GM12873 (cell line): Measurements from ENCODE around the gene CBR4.

Experiments
- TF ChIP-seq, protein P1 (sequence below): IDR thresholded peaks from 2 replicates; pipeline ENCODE4 v1.5.1; 2012; ENCODE audit warnings: low read depth, mild to moderate bottlenecking, moderate library complexity, low read length, control low read depth; ENCODE audit not compliant: insufficient read depth; ENCODE audit errors: missing control alignments

The CBR4 gene

DNA sequence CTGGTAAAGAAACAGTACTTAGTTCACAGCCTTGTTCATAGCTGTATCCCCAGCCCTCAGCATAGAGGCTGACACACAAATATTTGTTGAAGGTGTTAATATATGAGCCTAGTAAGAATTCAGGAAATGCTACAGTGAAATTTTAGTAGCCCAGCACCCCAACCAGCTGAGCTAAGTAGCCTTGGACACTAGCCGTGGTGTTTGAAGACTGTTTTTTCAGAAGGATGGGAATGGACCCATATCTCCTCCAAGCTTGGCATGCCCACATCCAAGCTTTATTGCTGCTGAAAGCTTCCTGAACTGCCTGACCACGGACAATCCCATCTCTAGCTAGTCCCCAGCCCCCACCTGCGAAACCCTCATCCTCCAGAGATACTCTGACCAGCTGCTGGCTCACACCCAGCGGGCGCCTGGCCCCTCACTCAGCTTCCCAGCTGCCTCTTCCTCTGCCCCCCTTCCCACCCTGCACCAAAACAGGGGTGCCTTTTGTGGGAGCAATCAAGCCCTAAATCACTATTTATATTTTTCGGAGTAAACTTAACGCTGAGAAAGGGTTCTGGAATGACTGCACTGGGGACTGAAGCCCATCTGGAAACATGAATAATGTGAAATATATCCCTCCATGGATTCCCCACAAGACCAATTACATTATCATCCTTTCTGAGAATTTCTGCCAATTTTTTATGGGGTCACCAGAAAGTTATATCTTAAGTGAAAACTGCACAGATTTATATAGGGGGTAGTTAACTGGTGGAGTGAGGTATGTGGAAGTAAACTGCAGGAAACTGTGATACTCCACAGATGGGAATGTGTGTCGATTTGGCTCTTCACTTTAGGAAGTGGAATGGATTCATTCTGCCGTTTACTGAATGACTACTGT is 41.1 kb upstream of the CBR4 start:
- TF ChIP-seq, protein P1, sequence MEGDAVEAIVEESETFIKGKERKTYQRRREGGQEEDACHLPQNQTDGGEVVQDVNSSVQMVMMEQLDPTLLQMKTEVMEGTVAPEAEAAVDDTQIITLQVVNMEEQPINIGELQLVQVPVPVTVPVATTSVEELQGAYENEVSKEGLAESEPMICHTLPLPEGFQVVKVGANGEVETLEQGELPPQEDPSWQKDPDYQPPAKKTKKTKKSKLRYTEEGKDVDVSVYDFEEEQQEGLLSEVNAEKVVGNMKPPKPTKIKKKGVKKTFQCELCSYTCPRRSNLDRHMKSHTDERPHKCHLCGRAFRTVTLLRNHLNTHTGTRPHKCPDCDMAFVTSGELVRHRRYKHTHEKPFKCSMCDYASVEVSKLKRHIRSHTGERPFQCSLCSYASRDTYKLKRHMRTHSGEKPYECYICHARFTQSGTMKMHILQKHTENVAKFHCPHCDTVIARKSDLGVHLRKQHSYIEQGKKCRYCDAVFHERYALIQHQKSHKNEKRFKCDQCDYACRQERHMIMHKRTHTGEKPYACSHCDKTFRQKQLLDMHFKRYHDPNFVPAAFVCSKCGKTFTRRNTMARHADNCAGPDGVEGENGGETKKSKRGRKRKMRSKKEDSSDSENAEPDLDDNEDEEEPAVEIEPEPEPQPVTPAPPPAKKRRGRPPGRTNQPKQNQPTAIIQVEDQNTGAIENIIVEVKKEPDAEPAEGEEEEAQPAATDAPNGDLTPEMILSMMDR = no peak

DNA sequence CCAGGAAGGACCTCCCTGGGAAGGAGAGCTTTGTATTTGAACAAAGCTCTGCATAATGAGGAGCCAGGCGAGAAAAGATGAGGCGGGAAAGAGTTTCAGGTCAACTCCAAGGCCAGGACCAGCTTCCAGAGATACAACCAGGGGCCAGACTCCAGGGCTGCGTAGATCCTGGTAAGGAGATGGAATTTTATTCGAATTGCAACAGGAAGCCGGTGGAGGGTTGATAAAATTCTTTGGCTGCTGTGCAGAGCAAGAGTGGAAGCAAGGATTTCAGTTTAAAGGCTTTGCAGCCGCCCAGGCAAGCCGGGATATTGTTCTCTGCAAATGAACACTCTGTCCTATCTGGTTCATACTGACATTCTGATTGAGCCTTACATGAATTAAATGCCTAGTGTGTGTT is 40.2 kb upstream of the CBR4 start:
- TF ChIP-seq, protein P1 = no peak

DNA sequence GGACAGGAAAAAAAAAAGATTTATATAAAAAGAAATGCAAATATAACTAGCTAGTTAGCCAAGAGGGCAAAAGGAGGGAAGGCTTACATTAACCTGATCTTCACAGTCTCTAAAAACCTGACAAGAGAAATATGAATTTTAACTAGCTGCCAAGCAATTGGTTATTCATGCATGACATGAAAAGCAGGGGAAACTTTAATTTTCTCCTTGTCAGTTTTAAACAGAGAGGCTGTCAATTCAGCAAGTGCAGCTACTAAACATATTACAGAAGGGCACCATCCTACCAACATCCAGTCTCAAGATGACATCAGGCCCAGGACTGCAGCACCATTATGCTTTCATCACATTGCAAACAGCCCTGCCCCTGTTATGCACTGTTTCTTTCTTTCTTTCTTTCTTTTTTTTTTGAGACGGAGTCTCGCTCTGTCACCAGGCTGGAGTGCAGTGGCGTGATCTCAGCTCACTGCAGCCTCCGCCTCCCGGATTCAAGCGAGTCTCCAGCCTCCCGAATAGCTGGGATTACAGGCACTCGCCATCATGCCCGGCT is 38.9 kb upstream of the CBR4 start:
- TF ChIP-seq, protein P1 = no peak

DNA sequence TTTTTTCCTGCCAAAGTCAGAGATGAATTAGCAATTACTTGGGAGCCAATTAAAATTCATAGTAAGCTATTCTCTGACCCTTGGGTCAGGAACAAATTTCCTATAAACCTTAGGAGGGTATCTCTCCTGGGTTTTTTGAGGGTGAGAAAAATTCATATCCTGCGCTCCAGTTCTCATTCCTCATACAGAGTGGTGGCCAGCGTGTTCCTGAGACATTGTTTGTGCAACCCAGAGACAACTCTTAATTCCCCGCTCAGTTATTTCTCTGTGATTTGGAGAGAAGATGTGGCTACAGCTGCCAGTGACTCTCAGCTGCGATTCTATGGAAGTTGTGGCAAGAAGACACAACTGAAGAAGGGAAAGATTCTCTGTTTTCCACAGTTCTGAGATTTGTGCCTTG is 37.9 kb upstream of the CBR4 start:
- TF ChIP-seq, protein P1 = no peak

DNA sequence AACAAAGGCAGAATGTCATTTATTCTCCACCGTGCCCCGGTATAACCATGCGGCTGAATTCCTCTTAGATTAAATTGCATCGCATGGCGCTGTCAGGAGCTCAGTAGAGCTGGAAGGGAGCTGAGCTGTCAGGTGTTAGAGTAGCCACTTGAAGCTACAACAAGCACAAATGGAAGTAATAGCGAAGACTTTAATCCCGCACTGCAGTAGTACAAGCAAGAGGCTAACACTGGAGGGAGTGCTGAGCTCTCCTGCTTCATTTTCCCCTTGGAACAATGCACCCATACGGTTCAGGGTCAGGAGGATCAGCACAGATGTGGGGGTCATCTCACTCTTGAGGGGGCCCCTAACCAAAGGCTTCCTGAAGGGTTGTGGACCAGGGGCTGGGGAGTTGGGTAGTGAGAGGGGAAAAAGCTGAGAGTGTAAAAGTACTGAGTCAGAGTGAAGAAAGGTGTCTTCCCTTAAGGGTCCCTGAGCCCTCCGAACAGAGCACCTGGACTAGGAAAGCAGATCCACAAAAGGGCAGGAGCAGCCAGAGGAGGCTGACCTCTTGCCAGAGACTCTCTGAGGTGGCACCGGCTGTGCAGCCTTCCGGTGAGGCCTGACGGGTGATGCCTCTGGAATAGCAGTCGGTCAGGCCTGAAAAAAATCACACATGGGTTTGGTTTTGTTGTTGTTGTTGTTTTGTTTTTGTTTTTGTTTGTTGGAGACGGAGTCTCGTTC is 36.0 kb upstream of the CBR4 start:
- TF ChIP-seq, protein P1 = no peak

DNA sequence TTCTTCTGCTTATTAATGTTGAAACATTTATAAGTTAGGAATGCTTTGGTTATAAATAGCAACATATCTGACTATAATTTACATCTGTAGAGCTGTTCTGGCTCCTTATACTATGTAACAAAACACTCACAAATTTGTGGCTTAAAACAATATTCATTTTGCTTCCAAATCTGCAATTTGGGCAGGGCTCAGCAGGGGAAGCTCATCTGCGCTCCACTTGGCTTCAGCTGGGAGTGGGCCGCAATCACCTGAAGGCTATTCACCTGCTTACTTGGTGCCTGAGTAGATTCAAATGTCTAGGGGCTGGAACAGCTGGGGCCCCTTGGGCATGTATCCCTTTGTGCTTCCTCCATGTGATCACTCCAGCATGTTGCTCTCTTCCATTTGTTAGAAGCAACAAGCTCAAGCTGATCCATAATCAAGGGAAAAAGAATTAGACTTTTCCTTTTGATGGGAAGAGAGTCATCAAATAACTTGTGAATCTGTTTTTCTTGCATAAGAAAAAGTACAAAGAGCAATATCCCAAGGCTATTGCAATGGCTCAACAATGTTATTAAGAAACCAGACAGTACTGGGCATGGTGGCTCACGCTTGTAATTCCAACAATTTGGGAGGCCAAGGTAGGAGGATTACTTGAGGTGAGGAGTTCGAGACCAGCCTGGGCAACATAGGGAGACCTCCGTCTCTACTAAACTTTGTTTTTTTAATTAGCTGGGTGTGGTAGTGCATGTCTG is 34.8 kb upstream of the CBR4 start:
- TF ChIP-seq, protein P1 = no peak
